Measurements from ENCODE around the gene KRT85.

DNA sequence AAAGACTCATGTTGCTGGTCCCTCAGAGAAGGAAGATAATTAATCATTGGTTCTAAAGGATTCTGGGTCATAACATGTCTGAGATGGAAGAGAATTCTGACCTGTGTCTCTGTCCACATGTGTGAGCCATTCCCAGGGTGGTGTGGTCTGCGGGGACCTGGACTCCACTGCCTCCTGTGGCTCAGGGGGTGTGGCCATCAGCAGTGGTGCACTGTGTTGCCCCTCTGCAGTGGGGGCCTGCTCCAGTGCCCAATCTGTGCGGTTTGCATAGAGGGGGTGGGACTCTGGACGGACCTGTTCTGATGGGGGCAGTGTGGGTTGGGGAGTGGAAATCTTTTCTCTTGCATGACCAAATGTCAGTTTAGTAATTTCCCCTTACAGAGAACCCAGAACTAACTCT is 13.5 kb downstream of the KRT85 start:
- no peak for TF ChIP-seq EZH2 (IDR thresholded peaks at IDR 0.05; ENCODE audit: borderline replicate concordance, insufficient read depth, low read depth, low read length, poor library complexity, severe bottlenecking)
- TF ChIP-seq, protein P1, sequence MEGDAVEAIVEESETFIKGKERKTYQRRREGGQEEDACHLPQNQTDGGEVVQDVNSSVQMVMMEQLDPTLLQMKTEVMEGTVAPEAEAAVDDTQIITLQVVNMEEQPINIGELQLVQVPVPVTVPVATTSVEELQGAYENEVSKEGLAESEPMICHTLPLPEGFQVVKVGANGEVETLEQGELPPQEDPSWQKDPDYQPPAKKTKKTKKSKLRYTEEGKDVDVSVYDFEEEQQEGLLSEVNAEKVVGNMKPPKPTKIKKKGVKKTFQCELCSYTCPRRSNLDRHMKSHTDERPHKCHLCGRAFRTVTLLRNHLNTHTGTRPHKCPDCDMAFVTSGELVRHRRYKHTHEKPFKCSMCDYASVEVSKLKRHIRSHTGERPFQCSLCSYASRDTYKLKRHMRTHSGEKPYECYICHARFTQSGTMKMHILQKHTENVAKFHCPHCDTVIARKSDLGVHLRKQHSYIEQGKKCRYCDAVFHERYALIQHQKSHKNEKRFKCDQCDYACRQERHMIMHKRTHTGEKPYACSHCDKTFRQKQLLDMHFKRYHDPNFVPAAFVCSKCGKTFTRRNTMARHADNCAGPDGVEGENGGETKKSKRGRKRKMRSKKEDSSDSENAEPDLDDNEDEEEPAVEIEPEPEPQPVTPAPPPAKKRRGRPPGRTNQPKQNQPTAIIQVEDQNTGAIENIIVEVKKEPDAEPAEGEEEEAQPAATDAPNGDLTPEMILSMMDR (IDR thresholded peaks at IDR 0.05), result no peak

Data from B cell (primary cell).